GM12892 (cell line): Measurements from ENCODE around the gene PHF20.

Experiments used
- POLR2A ChIP-seq: IDR thresholded peaks from 2 replicates; pipeline ENCODE4 v1.6.1; 2011; ENCODE audit warnings: low read depth, low read length, control low read depth
- POLR2AphosphoS5 ChIP-seq: IDR thresholded peaks from 2 replicates; pipeline ENCODE4 v1.6.1; 2011; ENCODE audit warnings: low read depth, low read length, control low read depth
- TAF1 ChIP-seq: IDR thresholded peaks from 2 replicates; pipeline ENCODE4 v1.6.1; 2011; ENCODE audit warnings: low read depth, mild to moderate bottlenecking, control low read depth, low read length, borderline replicate concordance

DNA sequence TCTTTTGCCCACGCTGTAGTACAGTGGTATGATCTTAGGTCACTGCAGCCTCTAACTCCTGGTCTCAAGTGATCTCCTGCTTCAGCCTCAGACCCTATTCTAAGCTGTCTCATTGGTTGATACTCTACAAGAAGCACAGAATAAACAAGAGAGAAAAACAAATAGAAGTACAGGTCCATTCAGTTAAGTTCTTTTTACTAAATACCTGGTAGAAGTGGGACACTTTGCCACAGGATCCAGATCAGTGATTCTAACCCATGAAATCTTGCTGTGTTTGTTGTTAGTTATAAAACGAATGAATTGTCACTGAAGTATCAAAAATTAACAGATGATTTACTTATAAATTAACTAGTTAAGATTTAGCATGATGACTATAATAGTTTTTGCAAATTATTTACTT is 105.8 kb downstream of the PHF20 start:
- TF ChIP-seq POLR2A (no peak), POLR2AphosphoS5 (no peak), TAF1 (no peak)
